Activated T-helper 9 cell treated with anti-CD3 and anti-CD28 coated beads, Interleukin-2, amount 50 U/mL, for 16 hours (primary cell): Measurements from ENCODE around the gene GLB1L3.
"Not testable (repeated sequence)": the region's sequence is repeated elsewhere in the genome, so short reads cannot be mapped to it uniquely, and the experiment has no call there.

Experiments used
- DNase-seq: peaks from one replicate; pipeline ENCODE4 v3.0.0-alpha.2; 2020; ENCODE audit warnings: low read depth

GLB1L3 gene

DNA sequence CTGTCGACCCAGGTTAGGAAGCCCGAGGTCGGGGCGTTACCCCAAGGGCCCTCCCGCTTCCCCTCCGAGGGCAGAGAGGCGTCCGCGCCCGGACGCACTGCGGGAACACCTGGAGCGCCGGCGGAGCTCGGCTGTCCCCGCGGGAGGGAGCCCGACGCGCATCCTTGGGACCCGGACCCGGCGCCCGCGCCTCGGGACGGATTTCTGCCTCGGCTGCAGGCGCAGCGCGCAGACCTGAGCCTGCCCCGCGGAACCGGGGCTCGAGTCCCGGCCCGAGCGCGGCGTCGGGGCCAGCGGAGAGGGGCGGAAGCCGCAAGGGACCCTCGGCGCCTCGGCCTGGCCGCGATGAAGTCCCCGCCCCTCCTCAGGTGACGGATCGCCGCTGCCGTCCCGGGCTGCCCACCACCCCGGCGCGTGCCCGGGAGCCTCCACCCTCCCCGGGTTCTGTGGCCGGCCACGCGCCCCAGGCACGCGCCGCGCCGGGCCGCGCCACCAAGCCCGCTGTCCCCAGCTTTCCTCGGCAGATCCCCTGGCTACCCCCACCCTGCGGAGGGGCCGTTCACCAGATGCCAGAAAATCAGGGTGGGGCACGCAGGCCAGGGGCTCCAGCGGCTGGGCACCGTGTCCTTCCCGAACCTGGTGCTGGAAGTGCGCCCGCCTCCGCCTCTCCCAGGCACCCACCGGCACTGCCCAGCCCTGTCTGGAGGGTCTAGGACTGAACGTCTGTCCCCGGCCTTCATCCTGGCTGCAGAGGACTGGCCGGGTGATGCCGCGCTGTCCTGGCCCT, 410 bp downstream of the GLB1L3 start:
- DNase-seq, result no peak

DNA sequence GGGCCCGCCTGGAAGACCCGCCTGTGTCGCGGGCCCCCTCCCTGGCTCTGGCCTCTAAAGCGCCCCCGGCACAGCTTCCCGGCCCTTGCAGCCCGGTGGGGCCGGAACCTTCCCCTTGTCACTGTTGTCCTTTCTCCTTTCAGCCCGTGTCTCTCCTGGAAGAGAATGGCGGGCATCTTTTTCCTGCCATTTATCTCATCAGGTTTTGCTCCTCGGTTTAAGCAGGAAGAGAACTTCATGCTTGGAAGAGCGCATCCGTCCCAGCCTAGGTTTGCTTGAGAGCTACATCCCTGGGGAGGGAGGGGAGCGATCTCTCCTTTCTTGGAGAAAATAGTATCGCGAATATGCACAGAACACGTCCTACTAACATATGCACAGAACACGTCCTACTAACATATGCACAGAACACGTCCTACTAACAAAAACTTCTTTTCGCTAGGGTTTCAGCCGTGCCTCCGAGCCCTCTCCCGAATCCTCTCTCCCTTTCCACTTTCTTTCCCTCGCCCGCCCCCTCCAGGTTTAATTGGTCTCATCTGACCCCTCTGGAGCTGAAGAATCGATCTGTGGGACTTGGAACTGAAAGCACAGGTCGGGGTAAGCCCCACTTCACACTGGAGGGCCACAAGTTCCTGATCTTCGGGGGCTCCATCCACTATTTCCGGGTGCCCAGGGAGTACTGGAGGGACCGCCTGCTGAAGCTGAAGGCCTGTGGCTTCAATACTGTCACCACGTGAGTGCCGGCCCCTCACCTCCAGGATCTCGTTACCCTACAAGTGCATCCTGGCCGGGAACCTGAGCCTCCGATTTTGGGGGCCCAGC, 1.2 kb downstream of the GLB1L3 start:
- DNase-seq, result no peak

DNA sequence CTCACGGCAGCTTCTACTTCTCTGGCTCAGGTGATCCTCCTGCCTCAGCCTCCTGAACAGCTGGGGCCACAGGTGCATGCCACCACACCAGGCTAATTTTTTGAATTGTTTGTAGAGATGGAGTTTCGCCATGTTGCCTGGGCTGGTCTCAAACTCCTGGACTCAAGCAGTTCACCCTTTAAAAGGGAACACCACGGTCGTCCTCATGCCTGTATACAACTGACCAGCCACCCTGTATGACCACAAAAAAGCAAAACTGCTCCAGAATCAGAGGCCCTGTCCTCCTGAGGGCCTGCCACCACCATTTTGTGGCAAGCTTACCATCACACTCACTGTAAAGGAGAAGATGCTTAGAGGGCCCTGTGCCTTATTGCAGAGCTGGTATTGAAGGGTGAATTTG, 2.2 kb downstream of the GLB1L3 start:
- DNase-seq, result no peak

DNA sequence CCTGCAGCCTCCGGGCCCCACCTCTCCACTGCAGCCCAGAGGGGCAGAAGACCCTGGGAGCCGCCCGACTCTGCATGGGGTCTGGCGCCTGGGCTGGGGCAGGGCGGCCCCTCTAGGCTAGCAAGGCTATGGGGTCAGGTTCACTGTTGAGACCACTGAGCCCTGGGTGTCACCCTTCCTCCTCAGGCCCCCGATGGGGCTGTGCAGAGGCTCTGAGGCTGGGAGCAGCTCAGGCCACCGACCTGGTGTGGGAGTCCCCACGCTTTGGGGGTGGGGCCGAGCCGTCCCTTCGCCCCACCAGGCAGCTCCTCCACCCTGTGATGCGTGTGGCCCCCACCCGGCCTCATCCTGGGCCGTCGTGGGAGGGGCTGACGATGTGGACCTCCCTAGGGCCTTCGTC, 5.5 kb downstream of the GLB1L3 start:
- DNase-seq, result not testable (repeated sequence)

DNA sequence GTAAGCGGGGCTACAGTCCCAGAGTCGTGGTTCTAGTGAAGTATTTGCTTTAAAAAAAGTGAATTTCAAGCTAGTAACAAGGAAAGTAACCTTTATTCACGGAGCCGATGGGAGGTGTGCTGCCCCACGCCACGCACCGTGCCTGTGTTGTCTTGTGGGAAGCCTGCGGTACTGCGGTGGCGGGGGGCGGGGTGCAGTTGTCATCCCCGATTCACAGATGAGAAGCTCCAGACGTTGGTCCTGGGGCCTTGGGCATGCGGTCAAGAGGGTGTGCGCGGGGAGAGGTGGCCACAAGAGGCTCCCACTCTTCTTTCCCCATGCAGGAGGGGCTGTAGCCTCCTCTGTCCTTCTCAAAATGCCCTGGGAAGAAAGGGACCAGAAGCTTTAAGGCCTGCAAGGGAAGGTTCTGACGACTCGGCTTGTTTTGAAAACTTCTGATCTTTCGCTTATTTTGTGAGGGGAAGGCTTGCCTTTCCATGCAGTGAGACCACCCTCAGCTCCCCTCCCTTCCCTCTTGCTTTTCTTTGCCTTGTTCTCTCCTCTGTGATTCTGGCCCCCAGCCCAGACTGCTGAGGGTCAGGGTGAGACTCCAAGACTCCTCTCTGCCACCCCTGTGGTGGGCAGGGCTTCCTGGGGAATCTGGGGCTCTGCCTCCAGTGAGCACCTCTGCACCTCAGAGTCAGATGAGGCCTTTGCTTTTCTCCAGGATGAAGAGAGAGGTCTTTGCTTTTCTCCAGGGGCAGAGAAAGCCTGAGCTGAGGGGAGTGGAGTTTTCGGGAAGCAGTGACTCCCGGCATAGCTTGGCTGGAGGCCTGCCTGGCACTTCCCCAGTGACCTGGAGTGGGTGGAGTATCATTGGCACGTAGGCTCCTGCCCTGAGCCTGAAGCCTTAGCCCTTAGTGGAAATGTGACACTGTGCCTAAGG, 6.2 kb downstream of the GLB1L3 start:
- no peak for DNase-seq

DNA sequence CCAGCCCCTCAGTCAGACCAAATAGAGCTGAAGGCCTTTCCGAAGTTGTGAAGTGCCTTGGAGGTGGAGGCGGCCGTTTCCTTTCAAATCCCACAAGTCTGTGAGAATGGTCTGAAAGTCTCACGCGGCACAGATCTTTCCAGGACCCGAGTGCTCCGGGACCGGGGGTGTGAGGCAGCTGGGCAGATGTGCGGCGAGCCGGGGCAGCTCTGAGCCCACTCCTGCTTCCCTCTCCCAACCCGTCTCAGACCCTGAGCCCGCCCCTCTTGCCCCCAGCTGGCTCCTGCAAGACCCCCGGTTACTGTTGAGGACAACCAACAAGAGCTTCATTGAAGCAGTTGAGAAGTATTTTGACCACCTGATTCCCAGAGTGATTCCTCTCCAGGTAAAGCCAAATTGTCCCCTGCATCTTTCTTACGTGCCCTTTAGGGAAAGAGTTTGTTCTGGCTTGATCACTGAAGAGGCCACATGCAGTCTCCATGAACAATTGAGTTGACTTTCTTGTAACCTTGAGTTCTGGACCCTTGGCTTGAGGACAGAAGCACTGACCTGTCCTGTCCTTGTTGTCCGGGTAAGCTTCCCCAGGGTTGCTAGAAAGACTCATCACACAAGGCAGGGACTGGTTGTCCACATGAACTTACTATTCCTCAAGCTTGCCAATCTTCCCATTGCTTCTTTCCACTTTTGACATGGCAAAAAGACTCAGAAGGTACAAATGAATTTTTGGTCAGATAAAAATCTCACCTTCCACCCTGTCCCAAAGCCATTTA, 7.5 kb downstream of the GLB1L3 start:
- DNase-seq, result no peak

DNA sequence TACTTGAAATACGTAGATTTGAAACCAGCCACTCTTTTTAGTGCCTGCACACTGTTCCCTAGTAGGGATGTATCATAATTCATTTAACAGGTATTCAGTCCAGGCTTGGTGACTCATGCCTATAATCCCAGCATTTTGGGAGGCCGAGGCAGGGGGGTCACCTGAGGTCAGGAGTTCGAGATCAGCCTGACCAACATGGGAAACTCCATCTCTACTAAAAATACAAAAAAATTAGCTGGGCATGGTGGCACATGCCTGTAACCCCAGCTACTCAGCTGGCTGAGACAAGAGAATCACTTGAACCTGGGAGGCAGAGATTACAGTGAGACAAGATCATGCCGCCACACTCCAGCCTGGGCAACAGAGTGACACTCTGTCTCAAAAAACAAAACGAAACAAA, 8.2 kb downstream of the GLB1L3 start:
- DNase-seq, result not testable (repeated sequence)

DNA sequence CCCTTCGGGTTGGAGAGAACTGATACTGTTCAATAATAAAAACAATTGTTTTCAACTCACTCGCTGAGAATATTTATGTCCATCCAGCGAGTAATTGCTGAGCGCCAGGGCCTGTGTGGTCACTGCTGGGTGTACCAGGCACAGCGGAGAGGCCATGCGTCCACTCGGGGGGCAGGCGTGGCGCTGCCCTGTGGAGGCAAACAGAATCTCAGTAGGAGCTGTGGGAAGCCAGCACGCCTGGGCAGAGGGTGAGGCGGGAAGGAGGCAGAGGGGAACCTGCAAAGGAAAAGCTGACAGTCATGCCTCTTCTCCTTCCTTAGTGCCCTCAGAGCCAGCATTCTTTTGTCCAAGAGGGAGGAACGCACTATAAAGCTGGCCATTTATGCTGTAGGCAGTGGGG, 11.4 kb downstream of the GLB1L3 start:
- no peak for DNase-seq

DNA sequence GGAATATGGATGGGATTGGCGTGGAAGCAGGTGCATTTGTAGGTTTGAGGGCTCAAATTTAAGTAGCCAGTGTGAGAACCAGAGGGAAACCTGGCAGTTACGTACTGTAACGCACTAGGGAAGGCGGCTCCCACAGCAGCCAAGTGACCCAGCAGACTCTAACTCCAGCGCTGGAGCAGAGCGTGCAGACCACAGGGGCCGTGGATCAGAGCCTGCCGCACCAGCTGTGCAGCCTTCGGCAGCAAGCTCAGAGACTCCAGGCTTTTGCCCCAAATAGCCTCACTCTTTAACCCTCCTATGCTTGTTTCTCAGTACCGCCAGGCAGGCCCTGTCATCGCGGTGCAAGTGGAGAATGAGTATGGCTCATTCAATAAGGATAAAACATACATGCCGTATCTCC, 12.3 kb downstream of the GLB1L3 start:
- DNase-seq, result no peak

DNA sequence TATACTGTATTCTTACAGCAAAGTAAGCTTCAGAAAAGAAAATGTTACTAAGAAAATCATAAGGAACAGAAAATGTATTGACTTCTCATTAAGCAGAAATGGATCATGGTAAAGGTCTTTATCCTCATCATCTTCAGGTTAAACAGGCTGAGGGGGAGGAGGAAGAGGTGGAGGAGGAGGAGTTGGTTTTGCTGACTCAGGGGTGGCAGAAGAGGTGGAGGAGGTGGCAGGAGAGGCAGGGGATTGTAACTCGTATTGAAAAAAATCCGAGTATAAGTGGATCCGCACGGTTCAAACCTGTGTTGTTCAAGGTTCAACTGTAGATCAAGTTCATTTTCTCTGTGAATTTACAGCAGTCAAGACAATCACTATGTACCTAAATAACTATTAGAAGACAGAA, 13.0 kb downstream of the GLB1L3 start:
- DNase-seq, result no peak

DNA sequence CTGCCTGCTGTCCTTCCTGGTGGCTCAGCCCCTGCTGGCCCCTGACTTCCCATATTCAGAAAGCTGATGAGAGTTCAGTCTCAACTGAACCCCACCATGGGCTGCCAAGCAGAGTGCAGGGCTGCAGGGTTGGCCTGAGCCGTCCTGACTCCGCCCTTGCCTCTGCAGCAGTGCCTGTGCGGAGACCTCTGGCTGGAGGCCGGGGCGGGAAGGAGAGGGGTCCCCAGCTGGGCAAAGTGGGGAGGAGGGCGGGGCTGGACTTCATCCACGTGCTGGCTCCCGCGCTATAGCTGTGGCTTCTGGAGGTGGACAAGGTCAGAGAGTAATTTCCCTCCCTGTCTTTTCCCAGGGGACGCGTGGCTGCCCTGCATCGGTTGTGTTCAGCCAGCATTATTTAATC, 13.6 kb downstream of the GLB1L3 start:
- DNase-seq, result no peak

DNA sequence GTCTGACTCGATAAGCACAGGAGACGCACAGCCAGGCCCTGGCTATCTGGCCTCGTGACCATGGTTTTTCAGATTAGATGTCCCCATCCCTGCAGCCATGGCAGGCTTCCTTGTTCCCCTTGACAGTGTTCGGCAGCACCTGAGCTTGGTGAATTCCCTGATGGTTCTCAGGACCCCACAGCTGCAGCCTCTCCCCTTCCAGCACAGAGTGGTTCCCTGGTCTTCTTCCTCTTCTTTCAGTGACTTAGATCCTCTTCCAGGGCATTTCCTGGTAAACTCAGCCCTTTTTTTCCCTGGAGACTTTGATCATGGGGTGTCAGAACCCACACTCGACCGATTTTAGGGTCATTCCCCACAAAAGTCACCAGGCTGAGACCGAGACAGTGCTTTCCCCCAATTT, 14.5 kb downstream of the GLB1L3 start:
- DNase-seq, result no peak

DNA sequence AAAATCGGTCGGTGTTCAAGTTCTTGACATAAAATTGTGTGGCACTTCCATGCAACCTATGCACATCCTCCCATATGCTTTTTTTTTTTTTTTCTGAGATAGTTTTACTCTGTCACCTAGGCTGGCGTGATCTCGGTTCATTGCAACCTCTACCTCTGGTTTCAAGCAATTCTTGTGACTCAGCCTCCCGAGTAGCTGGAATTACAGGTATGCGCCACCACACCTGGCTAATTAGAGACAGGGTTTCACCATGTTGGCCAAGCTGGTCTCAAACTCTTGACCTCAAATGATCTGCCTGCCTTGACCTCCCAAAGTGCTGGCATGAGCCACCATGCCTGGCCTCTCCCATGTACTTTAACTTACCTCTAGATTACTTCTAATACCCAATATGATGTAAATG, 15.0 kb downstream of the GLB1L3 start:
- DNase-seq, result no peak

DNA sequence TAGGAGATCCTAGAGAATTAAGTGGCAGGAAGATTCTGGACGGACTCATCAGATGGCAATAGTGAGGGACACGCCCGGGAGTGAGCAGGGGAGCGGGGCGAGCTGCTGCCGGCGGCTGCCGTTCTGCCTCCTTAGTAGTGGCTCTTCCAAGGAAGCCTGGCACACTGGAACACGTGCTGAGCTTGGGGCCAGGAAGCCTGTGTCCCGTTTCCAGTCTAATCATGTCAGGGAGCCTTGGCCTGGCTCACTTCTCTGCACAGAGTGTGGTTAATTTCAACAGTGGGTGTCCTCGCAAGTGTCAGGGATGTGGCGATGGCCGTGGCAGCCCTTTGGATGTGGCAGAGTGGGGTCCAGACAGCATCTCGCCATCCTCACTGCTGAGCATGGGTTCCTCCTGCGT, 16.5 kb downstream of the GLB1L3 start:
- DNase-seq, result no peak

DNA sequence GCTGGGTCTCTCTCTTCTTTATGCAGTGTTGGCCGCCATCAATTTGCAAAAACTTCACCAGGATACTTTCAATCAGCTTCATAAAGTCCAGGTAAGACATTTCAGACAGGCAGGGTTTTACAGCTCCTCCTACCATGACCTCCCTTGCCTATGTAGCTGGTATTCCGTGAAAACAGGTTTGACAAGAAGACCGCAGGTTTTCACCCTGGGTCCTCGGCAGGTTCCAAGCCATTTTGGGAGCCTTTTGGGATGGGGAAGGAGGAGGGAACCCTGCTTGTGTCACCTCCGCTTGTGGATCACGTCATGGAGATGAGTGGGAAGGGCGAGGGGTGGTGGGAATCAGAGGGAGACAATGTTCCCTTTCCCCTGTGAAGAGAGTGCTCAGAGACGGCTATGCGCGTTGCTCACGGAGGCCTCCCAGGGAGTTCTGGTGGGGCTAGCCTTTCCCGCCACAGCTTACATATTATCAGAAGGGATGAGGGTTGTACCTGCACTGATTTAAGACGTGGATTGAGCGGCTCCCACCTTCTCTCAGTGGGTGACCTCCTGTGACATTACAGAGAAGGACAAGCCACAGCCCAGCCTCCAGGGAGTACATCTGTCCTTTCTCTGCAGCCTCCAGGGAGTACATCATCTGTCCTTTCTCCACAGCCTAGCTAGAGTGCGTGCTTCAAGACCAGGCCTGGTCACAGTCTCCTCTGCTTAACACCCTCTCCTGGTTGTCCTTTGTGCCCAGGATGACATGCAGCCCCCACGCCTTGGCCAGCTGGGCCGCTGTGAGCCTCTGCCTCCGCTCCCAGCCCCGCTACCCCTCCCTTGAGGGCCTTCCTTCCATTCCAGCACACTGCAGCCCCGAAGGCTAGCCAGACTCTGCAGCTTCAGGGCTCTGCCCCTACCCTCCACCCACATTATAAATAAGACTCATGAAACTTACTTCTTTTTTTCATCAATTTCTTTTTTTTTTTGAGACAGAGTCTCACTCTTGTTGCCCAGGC, 17.2 kb downstream of the GLB1L3 start:
- no peak for DNase-seq

DNA sequence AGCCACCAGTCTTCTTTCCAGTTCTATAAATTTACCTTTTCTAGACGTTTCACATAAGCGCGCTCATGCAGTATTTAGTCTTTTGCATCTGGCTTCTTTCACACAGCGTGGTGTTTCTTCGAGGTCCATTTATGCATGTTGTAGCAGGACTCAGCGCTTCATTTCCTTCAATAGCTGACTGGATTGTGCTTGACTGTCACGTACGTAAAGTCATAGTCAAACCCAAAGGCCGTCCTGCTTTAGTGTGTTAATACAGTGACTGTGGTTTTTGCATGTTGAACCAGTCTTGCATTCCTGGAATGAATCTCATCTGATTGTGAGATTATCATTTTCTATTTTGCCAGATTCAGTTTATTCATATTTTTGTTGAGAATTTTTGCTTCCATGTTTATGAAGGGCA, 18.5 kb downstream of the GLB1L3 start:
- no peak for DNase-seq

DNA sequence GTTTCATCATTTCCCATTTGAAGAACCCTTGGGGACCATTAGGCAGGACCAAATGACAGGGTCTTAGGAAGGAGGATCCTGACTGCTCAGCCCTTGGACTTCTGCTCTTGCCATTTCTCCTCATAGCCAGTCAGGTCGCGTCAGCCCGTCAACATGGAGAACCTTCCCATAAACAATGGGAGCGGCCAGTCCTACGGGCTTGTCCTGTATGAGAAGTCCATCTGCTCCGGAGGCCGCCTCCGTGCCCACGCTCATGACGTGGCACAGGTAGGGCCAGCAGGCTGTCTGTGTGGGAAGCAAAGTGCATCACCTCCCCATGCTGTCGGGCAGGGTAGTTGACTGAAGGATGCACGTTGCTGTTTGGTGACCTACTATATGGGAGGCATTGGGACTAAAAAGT, 36.0 kb downstream of the GLB1L3 start:
- no peak for DNase-seq

DNA sequence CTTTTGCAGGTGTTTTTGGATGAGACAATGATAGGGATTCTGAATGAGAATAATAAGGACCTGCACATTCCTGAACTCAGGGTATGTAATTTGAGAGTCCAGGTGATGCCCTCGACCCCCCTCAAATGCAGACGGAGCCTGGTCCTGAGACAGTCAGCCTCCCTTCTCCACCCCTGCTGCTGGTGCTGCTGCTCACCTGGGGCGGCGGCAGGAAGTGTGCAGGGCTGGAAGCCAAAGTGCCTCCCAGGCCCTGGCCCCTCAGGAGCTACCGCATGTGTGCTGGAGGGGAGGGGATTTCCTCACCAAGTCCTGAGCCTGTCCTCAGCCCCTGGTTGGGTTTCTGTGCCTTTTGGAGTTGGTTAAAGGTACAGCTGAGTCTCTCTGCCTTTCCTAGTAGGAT, 36.6 kb downstream of the GLB1L3 start:
- DNase-seq, result no peak

DNA sequence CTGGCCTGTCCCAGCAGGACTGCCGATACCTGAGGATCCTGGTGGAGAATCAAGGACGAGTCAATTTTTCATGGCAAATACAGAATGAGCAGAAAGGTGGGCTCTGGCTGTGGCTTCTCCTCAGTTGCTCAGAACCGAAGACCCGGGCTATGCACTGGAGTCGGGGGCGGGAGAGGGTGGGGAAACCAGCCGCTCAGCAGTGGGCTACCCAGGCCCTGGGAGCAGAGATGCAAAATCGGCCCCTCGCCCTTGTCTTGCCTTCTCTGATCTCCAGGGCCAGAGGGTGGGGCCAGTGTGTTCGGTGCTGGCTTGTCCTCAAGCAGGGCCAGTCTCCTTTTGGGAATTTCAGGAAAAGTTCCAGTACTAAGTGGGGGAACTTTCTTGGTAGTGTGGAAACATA, 37.2 kb downstream of the GLB1L3 start:
- DNase-seq, result no peak

DNA sequence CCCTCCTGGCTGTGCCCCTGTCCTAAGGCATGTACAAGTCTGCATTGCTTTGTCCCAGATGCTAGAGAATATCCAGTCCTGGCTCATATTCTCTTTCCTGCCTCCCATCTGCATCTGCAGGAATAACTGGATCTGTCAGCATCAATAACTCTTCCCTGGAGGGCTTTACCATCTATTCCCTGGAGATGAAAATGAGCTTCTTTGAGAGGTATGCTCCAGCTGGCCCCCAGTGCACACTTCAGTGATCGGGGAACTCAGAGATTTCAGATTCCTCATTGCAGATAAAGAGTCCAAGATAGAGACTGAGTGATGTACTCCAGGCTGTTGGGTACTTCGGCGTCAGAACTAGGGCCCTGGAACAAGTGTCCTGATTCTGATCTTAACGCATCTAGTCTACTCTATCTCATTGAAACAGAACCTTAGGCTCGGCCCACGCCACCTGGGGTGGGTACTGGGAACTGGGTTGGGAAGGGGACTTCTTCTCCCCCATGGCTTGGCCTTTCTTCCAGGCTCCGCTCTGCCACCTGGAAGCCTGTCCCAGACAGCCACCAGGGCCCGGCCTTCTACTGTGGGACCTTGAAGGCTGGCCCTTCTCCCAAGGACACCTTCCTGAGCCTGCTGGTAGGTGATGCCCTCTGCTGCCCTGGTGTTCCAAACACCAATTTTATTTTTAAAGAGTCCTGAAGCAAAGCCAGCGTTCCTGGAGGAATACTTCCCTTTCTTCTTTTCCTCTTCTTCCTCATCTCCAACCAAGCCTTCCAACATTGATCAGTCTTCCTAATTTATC, 37.8 kb downstream of the GLB1L3 start:
- DNase-seq, result no peak
